ENCODE data around the gene CACNG5.

CACNG5 gene

GRCh38 chr17:66812571-66812970 is 22.3 kb upstream of the CACNG5 start:
- Histone ChIP-seq H3K9ac (ENCODE audit: insufficient read length) (no peak overlapping the region), H3K27ac (no peak overlapping the region), H3K9me3 (ENCODE audit: low read depth, low read length) (no peaks in the 10 kb centered on the region), H3K4me3 (no peak overlapping the region), H3K36me3 (ENCODE audit: insufficient read depth, low read length) (no peaks in the 10 kb centered on the region)
- no peak for TF ChIP-seq EZH2 (IDR thresholded peaks at IDR 0.05)
- no peak for TF ChIP-seq POLR2AphosphoS5 (IDR thresholded peaks at IDR 0.05; ENCODE audit: borderline replicate concordance, low read depth, low read length)
- TF ChIP-seq FOXP2 (optimal IDR thresholded peaks at IDR 0.05; ENCODE audit: control extremely low read depth, extremely low read length, insufficient read depth) = no peak
- no peak for DNase-seq (ENCODE audit: low read depth, low spot score)

- no peak for TF ChIP-seq EZH2 (IDR thresholded peaks at IDR 0.05)
- TF ChIP-seq FOXP2 (optimal IDR thresholded peaks at IDR 0.05; ENCODE audit: control extremely low read depth, extremely low read length, insufficient read depth) = no peak
- no peak for TF ChIP-seq POLR2AphosphoS5 (IDR thresholded peaks at IDR 0.05; ENCODE audit: borderline replicate concordance, low read depth, low read length)
- Histone ChIP-seq H3K9ac (ENCODE audit: insufficient read length) (no peak overlapping the region), H3K4me3 (no peak overlapping the region), H3K9me3 (ENCODE audit: low read depth, low read length) (no peaks in the 10 kb centered on the region), H3K36me3 (ENCODE audit: insufficient read depth, low read length) (no peaks in the 10 kb centered on the region), H3K27ac (no peak overlapping the region)
- no peak for DNase-seq (ENCODE audit: low read depth, low spot score)
Measured at GRCh38 chr17:66813296-66813695, 21.6 kb upstream of the CACNG5 start.

GRCh38 chr17:66814026-66814425 is 20.9 kb upstream of the CACNG5 start:
- no peak for TF ChIP-seq POLR2AphosphoS5 (IDR thresholded peaks at IDR 0.05; ENCODE audit: borderline replicate concordance, low read depth, low read length)
- TF ChIP-seq EZH2 (IDR thresholded peaks at IDR 0.05) = no peak
- TF ChIP-seq FOXP2 (optimal IDR thresholded peaks at IDR 0.05; ENCODE audit: control extremely low read depth, extremely low read length, insufficient read depth) = no peak
- no peak overlapping the region for H3K4me3 ChIP-seq
- no peaks in the 10 kb centered on the region for H3K9me3 ChIP-seq (ENCODE audit: low read depth, low read length)
- no peak for DNase-seq (ENCODE audit: low read depth, low spot score)
- H3K9ac ChIP-seq (ENCODE audit: insufficient read length) = no peak overlapping the region
- no peaks in the 10 kb centered on the region for H3K36me3 ChIP-seq (ENCODE audit: insufficient read depth, low read length)
- no peak overlapping the region for H3K27ac ChIP-seq

- DNase-seq (ENCODE audit: low read depth, low spot score) = no peak
- Histone ChIP-seq H3K9me3 (ENCODE audit: low read depth, low read length) (no peaks in the 10 kb centered on the region), H3K4me3 (no peak overlapping the region), H3K36me3 (ENCODE audit: insufficient read depth, low read length) (no peaks in the 10 kb centered on the region), H3K27ac (no peak overlapping the region), H3K9ac (ENCODE audit: insufficient read length) (no peak overlapping the region)
- no peak for TF ChIP-seq FOXP2 (optimal IDR thresholded peaks at IDR 0.05; ENCODE audit: control extremely low read depth, extremely low read length, insufficient read depth)
- no peak for TF ChIP-seq POLR2AphosphoS5 (IDR thresholded peaks at IDR 0.05; ENCODE audit: borderline replicate concordance, low read depth, low read length)
- TF ChIP-seq EZH2 (IDR thresholded peaks at IDR 0.05) = no peak
Measured at GRCh38 chr17:66814570-66814969, 20.3 kb upstream of the CACNG5 start.

- TF ChIP-seq FOXP2 (optimal IDR thresholded peaks at IDR 0.05; ENCODE audit: control extremely low read depth, extremely low read length, insufficient read depth) (no peak), POLR2AphosphoS5 (IDR thresholded peaks at IDR 0.05; ENCODE audit: borderline replicate concordance, low read depth, low read length) (no peak), EZH2 (IDR thresholded peaks at IDR 0.05) (no peak)
- H3K9ac ChIP-seq (ENCODE audit: insufficient read length) = no peak overlapping the region
- H3K4me3 ChIP-seq = no peak overlapping the region
- DNase-seq (ENCODE audit: low read depth, low spot score) = no peak
- H3K27ac ChIP-seq = no peak overlapping the region
- no peaks in the 10 kb centered on the region for H3K9me3 ChIP-seq (ENCODE audit: low read depth, low read length)
- H3K36me3 ChIP-seq (ENCODE audit: insufficient read depth, low read length) = no peaks in the 10 kb centered on the region
Measured at GRCh38 chr17:66817750-66818149, 17.2 kb upstream of the CACNG5 start.

- no peaks in the 10 kb centered on the region for H3K9me3 ChIP-seq (ENCODE audit: low read depth, low read length)
- TF ChIP-seq EZH2 (IDR thresholded peaks at IDR 0.05) = no peak
- TF ChIP-seq POLR2AphosphoS5 (IDR thresholded peaks at IDR 0.05; ENCODE audit: borderline replicate concordance, low read depth, low read length) = no peak
- TF ChIP-seq FOXP2 (optimal IDR thresholded peaks at IDR 0.05; ENCODE audit: control extremely low read depth, extremely low read length, insufficient read depth) = no peak
- H3K9ac ChIP-seq (ENCODE audit: insufficient read length) = no peak overlapping the region
- no peak overlapping the region for H3K27ac ChIP-seq
- no peaks in the 10 kb centered on the region for H3K36me3 ChIP-seq (ENCODE audit: insufficient read depth, low read length)
- DNase-seq (ENCODE audit: low read depth, low spot score) = no peak
- no peak overlapping the region for H3K4me3 ChIP-seq
Measured at GRCh38 chr17:66819466-66819865, 15.5 kb upstream of the CACNG5 start.

- Histone ChIP-seq H3K4me3 (no peak overlapping the region), H3K9ac (ENCODE audit: insufficient read length) (no peak overlapping the region), H3K9me3 (ENCODE audit: low read depth, low read length) (no peaks in the 10 kb centered on the region), H3K36me3 (ENCODE audit: insufficient read depth, low read length) (no peaks in the 10 kb centered on the region), H3K27ac (no peak overlapping the region)
- no peak for TF ChIP-seq EZH2 (IDR thresholded peaks at IDR 0.05)
- TF ChIP-seq POLR2AphosphoS5 (IDR thresholded peaks at IDR 0.05; ENCODE audit: borderline replicate concordance, low read depth, low read length) = no peak
- TF ChIP-seq FOXP2 (optimal IDR thresholded peaks at IDR 0.05; ENCODE audit: control extremely low read depth, extremely low read length, insufficient read depth) = no peak
- DNase-seq (ENCODE audit: low read depth, low spot score) = no peak
Measured at GRCh38 chr17:66822009-66822408, 12.9 kb upstream of the CACNG5 start.

GRCh38 chr17:66826856-66827255 is 8.1 kb upstream of the CACNG5 start:
- TF ChIP-seq POLR2AphosphoS5 (IDR thresholded peaks at IDR 0.05; ENCODE audit: borderline replicate concordance, low read depth, low read length) (no peak), FOXP2 (optimal IDR thresholded peaks at IDR 0.05; ENCODE audit: control extremely low read depth, extremely low read length, insufficient read depth) (no peak), EZH2 (IDR thresholded peaks at IDR 0.05) (no peak)
- H3K27ac ChIP-seq = no peak overlapping the region
- H3K4me3 ChIP-seq = no peak overlapping the region

GRCh38 chr17:66829386-66829864 is 5.5 kb upstream of the CACNG5 start:
- H3K9me3 ChIP-seq (ENCODE audit: low read depth, low read length) = no peaks in the 10 kb centered on the region
- DNase-seq (ENCODE audit: low read depth, low spot score) = no peak
- TF ChIP-seq FOXP2 (optimal IDR thresholded peaks at IDR 0.05; ENCODE audit: control extremely low read depth, extremely low read length, insufficient read depth) (no peak), EZH2 (IDR thresholded peaks at IDR 0.05) (no peak), POLR2AphosphoS5 (IDR thresholded peaks at IDR 0.05; ENCODE audit: borderline replicate concordance, low read depth, low read length) (no peak)
- H3K4me3 ChIP-seq = no peak overlapping the region
- no peaks in the 10 kb centered on the region for H3K36me3 ChIP-seq (ENCODE audit: insufficient read depth, low read length)
- H3K27ac ChIP-seq = no peak overlapping the region
- H3K9ac ChIP-seq (ENCODE audit: insufficient read length) = no peak overlapping the region

More at GRCh38 chr17:66826856-66827255, 8.1 kb upstream of the CACNG5 start:
- DNase-seq (ENCODE audit: low read depth, low spot score) = peak; percentile 80
- H3K36me3 ChIP-seq (ENCODE audit: insufficient read depth, low read length) = no peaks in the 10 kb centered on the region
- H3K9ac ChIP-seq (ENCODE audit: insufficient read length) = no peak overlapping the region
- no peaks in the 10 kb centered on the region for H3K9me3 ChIP-seq (ENCODE audit: low read depth, low read length)
